ENCODE results near the gene PLA1A. TPM values are rescaled to one million over a fixed set of nuclear protein-coding genes. Genes with fewer than 3 reads are reported as not detected.

PLA1A gene
- total and polyA plus RNA-seq, 10 of the 15 experiments (the other 5 are each of a cell fraction or from before 2014, with no cell fraction given), result 2.9 to 106 (median 4.8) TPM

DNA sequence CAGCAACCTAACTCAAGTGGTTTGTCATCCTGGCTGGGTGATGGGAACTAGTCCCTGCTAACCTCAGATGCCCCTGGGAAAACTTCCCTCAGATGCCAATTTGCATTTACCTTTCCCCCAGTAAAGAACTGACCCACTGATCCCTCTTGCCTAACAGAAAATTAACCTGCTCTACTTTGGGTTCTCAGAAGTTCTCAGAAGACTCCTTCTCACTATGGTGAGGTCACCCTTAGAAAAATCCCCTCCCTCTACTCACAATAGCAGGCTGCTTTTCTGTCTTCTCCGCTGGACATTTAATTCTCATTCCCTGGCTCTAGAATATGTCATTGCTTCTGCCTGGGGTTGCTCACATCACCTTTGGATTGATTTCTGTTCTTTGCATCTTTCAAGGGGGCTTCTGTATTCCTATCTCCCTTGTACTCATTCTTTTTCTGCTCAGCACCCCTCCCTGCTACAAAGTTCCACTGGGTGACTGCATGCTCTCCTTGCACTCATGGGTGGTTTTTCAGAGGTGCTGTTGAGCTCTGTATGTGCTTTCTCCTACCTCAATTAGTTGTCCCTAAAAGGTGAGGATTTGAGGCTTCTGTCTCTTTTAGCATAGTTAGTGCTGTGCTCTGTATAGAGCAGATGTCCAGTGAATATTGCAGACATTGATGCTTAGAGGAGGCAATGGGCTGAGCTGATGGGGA lies 869 bp downstream of the PLA1A start (continued):
- TF ChIP-seq FOXK2 (IDR thresholded peaks at IDR 0.05), result no peak
- peak; percentile 23; the same call in 1 of the 2 replicates for TF ChIP-seq LARP7 (IDR thresholded peaks at IDR 0.05)
- no peak for TF ChIP-seq KAT2A (conservative IDR thresholded peaks at IDR 0.05; ENCODE audit: control insufficient read depth, low read depth, low read length)
- no peak for TF ChIP-seq ZNF384 (IDR thresholded peaks at IDR 0.05; ENCODE audit: borderline replicate concordance, low read depth, low read length)
- TF ChIP-seq RELB (IDR thresholded peaks at IDR 0.05; ENCODE audit: low read depth), result no peak; the same call in 1 of the 2 replicates
- TF ChIP-seq TCF7 (IDR thresholded peaks at IDR 0.05; ENCODE audit: borderline replicate concordance), result 0 out of 2 replicates have a peak, but pooled peaks have one; percentile 40
- peak; percentile 97 for TF ChIP-seq ATF7 (IDR thresholded peaks at IDR 0.05; ENCODE audit: low read depth)
- TF ChIP-seq NFIC (IDR thresholded peaks at IDR 0.05; ENCODE audit: low read depth, low read length), result peak; percentile 85
- TF ChIP-seq CREM (IDR thresholded peaks at IDR 0.05; ENCODE audit: low read depth), result no peak
- no peak; the same call in 1 of the 2 replicates for TF ChIP-seq NR2F1 (conservative IDR thresholded peaks at IDR 0.05)
- peak; percentile 42; the same call in 1 of the 2 replicates for TF ChIP-seq BCL11A (IDR thresholded peaks at IDR 0.05; ENCODE audit: low read depth, low read length)
- TF ChIP-seq, protein P1, sequence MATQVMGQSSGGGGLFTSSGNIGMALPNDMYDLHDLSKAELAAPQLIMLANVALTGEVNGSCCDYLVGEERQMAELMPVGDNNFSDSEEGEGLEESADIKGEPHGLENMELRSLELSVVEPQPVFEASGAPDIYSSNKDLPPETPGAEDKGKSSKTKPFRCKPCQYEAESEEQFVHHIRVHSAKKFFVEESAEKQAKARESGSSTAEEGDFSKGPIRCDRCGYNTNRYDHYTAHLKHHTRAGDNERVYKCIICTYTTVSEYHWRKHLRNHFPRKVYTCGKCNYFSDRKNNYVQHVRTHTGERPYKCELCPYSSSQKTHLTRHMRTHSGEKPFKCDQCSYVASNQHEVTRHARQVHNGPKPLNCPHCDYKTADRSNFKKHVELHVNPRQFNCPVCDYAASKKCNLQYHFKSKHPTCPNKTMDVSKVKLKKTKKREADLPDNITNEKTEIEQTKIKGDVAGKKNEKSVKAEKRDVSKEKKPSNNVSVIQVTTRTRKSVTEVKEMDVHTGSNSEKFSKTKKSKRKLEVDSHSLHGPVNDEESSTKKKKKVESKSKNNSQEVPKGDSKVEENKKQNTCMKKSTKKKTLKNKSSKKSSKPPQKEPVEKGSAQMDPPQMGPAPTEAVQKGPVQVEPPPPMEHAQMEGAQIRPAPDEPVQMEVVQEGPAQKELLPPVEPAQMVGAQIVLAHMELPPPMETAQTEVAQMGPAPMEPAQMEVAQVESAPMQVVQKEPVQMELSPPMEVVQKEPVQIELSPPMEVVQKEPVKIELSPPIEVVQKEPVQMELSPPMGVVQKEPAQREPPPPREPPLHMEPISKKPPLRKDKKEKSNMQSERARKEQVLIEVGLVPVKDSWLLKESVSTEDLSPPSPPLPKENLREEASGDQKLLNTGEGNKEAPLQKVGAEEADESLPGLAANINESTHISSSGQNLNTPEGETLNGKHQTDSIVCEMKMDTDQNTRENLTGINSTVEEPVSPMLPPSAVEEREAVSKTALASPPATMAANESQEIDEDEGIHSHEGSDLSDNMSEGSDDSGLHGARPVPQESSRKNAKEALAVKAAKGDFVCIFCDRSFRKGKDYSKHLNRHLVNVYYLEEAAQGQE (IDR thresholded peaks at IDR 0.05; ENCODE audit: low read depth, low read length), result no peak
- no peak for TF ChIP-seq DPF2 (IDR thresholded peaks at IDR 0.05)
- TF ChIP-seq CTCF (IDR thresholded peaks at IDR 0.05 in 2 of 3, conservative IDR thresholded peaks at IDR 0.05 in 1 of 3; ENCODE audit: control insufficient read depth in 2 of 3, extremely low read depth in 1 of 3, insufficient read depth in 1 of 3, low read depth in 3 of 3, low read length in 3 of 3), result no peak
- TF ChIP-seq ETV6 (conservative IDR thresholded peaks at IDR 0.05 in 1 of 2, IDR thresholded peaks at IDR 0.05 in 1 of 2; ENCODE audit: borderline replicate concordance in 1 of 2, low read depth in 1 of 2), result no peak
- TF ChIP-seq CBX5 (IDR thresholded peaks at IDR 0.05; ENCODE audit: low read depth), result no peak
- TF ChIP-seq RBBP5 (conservative IDR thresholded peaks at IDR 0.05), result no peak
- TF ChIP-seq RAD21 (IDR thresholded peaks at IDR 0.05; ENCODE audit: insufficient read depth, low read depth, low read length), result no peak
- no peak for TF ChIP-seq RCOR1 (conservative IDR thresholded peaks at IDR 0.05; ENCODE audit: low read depth, low read length)
- no peak for TF ChIP-seq HDAC6 (IDR thresholded peaks at IDR 0.05; ENCODE audit: unreplicated experiment)
- TF ChIP-seq ESRRA (IDR thresholded peaks at IDR 0.05; ENCODE audit: low read length), result no peak
- TF ChIP-seq TAF1 (IDR thresholded peaks at IDR 0.05; ENCODE audit: borderline replicate concordance, low read depth, low read length), result 0 out of 2 replicates have a peak, but pooled peaks have one; percentile 15
- no peak for TF ChIP-seq STAT1 (conservative IDR thresholded peaks at IDR 0.05)

All from GM12878 (cell line).